HL-60/S4 treated with phorbol 12-myristate 13-acetate at 8.2 ng/mL for 4 days and 3 days (cell line): ENCODE data around the gene PIK3R3.
"Not testable (repeated sequence)": the region's sequence is repeated elsewhere in the genome, so short reads cannot be mapped to it uniquely, and the experiment has no call there.

Experiments used
- in situ Hi-C: fragments of 300-500 bp; cut with MboI; formaldehyde crosslinking; loops from 2 replicates; pipeline ENCODE4 v1.15.0; 2022; ENCODE audit warnings: low sequenced_read_pairs

Gene PIK3R3

GRCh38 chr1:46070164-46070814 is 62.1 kb downstream of the PIK3R3 start:
- in situ Hi-C loops = no loop called here

- in situ Hi-C loops = no loop called here
These were observed 63.9 kb downstream of the PIK3R3 start for GRCh38 chr1:46068525-46068924.

- in situ Hi-C loops = no loop called here
These were observed 64.8 kb downstream of the PIK3R3 start for GRCh38 chr1:46067652-46068051.

- in situ Hi-C loops = no loop called here
These were observed 67.0 kb downstream of the PIK3R3 start for GRCh38 chr1:46065405-46065804.

- in situ Hi-C loops = no loop called here
These were observed 67.7 kb downstream of the PIK3R3 start for GRCh38 chr1:46064708-46065107.

GRCh38 chr1:46062651-46063319 is 69.6 kb downstream of the PIK3R3 start:
- in situ Hi-C loops = no loop called here

GRCh38 chr1:46061146-46061545 is 71.3 kb downstream of the PIK3R3 start:
- in situ Hi-C loops = no loop called here

GRCh38 chr1:46058936-46059335 is 73.5 kb downstream of the PIK3R3 start:
- in situ Hi-C loops = no loop called here

GRCh38 chr1:46057781-46058180 is 74.6 kb downstream of the PIK3R3 start:
- in situ Hi-C loops = no loop called here

- in situ Hi-C loops = not testable (repeated sequence)
These were observed 75.2 kb downstream of the PIK3R3 start for GRCh38 chr1:46057215-46057614.

- in situ Hi-C loops = no loop called here
These were observed 76.1 kb downstream of the PIK3R3 start for GRCh38 chr1:46056325-46056724.

- in situ Hi-C loops = no loop called here
These were observed 78.7 kb downstream of the PIK3R3 start for GRCh38 chr1:46053734-46054133.

GRCh38 chr1:46044116-46044515 is 88.3 kb downstream of the PIK3R3 start:
- in situ Hi-C loops = no loop called here

- in situ Hi-C loops = no loop called here
These were observed 88.9 kb downstream of the PIK3R3 start for GRCh38 chr1:46043458-46044017.

- in situ Hi-C loops = no loop called here
These were observed 90.5 kb downstream of the PIK3R3 start for GRCh38 chr1:46041974-46042373.

- in situ Hi-C loops = no loop called here
These were observed 90.9 kb downstream of the PIK3R3 start for GRCh38 chr1:46041551-46041950.

GRCh38 chr1:46039571-46040052 is 92.8 kb downstream of the PIK3R3 start:
- in situ Hi-C loops = loop anchor here (5.0 kb wide), 1 partner anchor 138 kb away; the partner anchor contains the start of genes P3R3URF and TSPAN1

GRCh38 chr1:46036894-46037839 is 95.3 kb downstream of the PIK3R3 start:
- in situ Hi-C loops = loop anchor here (5.0 kb wide), 1 partner anchor 140 kb away; the partner anchor contains the start of genes P3R3URF and TSPAN1

- in situ Hi-C loops = loop anchor here (5.0 kb wide), 1 partner anchor 142 kb away; the partner anchor contains the start of genes P3R3URF and TSPAN1
These were observed 97.6 kb downstream of the PIK3R3 start for GRCh38 chr1:46034601-46035516.
